Measurements from ENCODE around the gene SH2D5. TPM values are rescaled to one million over a fixed set of nuclear protein-coding genes. Genes with fewer than 3 reads are reported as not detected.
A peak's percentile ranks its signal among the peaks of the same experiment; 100 is the strongest.

The SH2D5 gene
- total RNA-seq (2013), result 0.02 TPM
- polyA plus RNA-seq (not detected), polyA minus RNA-seq (under 0.01 TPM in 1 of 2 replicates, not detected in the other), total RNA-seq (0.08 to 1.5 (median 0.77) reads per million in 11 experiments)

GRCh38 chr1:20732588-20733359, at the start of gene SH2D5:
Gene SH2D5 (minus strand): TSS chr1:20732703. CDS start chr1:20728044, 4,659 bp downstream.
- Histone ChIP-seq H3K79me2 (ENCODE audit: insufficient read depth, low read length) (no peaks in the 10 kb centered on the region), H3K9me3 (replicated peaks in 1 of 2; ENCODE audit: control insufficient read depth in 1 of 2, insufficient read depth in 1 of 2, low read length in 2 of 2) (peaks cover 0 to 11% of the 10 kb centered on the region in 2 donors), H2AFZ (ENCODE audit: insufficient read depth, low read depth, low read length, poor library complexity, severe bottlenecking) (peak within 1 kb of the TSS; percentile 63), H4K20me1 (ENCODE audit: insufficient read depth, low read length) (no peaks in the 10 kb centered on the region), H3K4me3 (replicated peaks in 1 of 3; ENCODE audit: low read depth in 2 of 3, low read length in 3 of 3) (peak within 1 kb of the TSS; percentile 40 to 77 (median 52)), H3K36me3 (replicated peaks in 1 of 2; ENCODE audit: control insufficient read depth in 1 of 2, insufficient read depth in 2 of 2, low read length in 2 of 2) (peaks cover 1 to 16% of the 10 kb centered on the region in 2 donors), H3K27me3 (ENCODE audit: control insufficient read depth in 2 of 2, insufficient read depth in 2 of 2, low read length in 2 of 2) (peaks cover 26 to 55% of the 10 kb centered on the region in 2 donors), H3K27ac (ENCODE audit: low read depth in 1 of 2, low read length in 2 of 2) (peak within 1 kb of the TSS in 1 of 2 donors; percentile 4), H3K4me1 (ENCODE audit: control insufficient read depth in 1 of 2, insufficient read depth in 2 of 2, low read length in 2 of 2) (peaks cover 19 to 25% of the 10 kb centered on the region in 2 donors), H3K9ac (ENCODE audit: insufficient read depth, low read length, poor library complexity, severe bottlenecking) (peak within 1 kb of the TSS; percentile 48), H3K4me2 (replicated peaks; ENCODE audit: extremely low read depth, low read length, poor library complexity, severe bottlenecking) (peak within 1 kb of the TSS; percentile 95)
- Mint-ChIP-seq H3K27ac (peak within 1 kb of the TSS; percentile 33 to 89 (median 76)), H3K4me3 (peak within 1 kb of the TSS; percentile 82 to 96), H3K27me3 (ENCODE audit: low read depth in 3 of 3) (peaks cover 48 to 61% (median 57%) of the 10 kb centered on the region in 3 donors), H3K36me3 (peaks cover 17 to 25% of the 10 kb centered on the region in 2 donors), H3K9me3 (peaks cover 0 to 18% (median 5%) of the 10 kb centered on the region in 7 donors), H3K4me1 (peaks cover 23% of the 10 kb centered on the region)
- 1% methylated on average over 24 of the region's 38 CpGs for WGBS (ENCODE audit: insufficient coverage)
- intact Hi-C loops (cut with micrococcal nuclease), result loop anchor here in 1 of 2 donors (5.0 to 10.0 kb wide), 3 partner anchors 35 to 158 kb away; partner anchors contain the start of gene HP1BP3
- TF ChIP-seq, protein P1, sequence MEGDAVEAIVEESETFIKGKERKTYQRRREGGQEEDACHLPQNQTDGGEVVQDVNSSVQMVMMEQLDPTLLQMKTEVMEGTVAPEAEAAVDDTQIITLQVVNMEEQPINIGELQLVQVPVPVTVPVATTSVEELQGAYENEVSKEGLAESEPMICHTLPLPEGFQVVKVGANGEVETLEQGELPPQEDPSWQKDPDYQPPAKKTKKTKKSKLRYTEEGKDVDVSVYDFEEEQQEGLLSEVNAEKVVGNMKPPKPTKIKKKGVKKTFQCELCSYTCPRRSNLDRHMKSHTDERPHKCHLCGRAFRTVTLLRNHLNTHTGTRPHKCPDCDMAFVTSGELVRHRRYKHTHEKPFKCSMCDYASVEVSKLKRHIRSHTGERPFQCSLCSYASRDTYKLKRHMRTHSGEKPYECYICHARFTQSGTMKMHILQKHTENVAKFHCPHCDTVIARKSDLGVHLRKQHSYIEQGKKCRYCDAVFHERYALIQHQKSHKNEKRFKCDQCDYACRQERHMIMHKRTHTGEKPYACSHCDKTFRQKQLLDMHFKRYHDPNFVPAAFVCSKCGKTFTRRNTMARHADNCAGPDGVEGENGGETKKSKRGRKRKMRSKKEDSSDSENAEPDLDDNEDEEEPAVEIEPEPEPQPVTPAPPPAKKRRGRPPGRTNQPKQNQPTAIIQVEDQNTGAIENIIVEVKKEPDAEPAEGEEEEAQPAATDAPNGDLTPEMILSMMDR (IDR thresholded peaks at IDR 0.05), result peak; percentile 33
- DNase-seq, result peak; percentile 91 to 97 (median 92)

GRCh38 chr1:20775700-20776099, 43.2 kb upstream of the SH2D5 start:
- WGBS (ENCODE audit: insufficient coverage), result no CpG with 5 or more reads among the region's 4 CpGs
- H3K4me3 Mint-ChIP-seq, result no peak overlapping the region
- H3K9ac ChIP-seq (ENCODE audit: insufficient read depth, low read length, poor library complexity, severe bottlenecking), result no peak overlapping the region
- peaks cover 37% of the 10 kb centered on the region for H4K20me1 ChIP-seq (ENCODE audit: insufficient read depth, low read length)
- DNase-seq, result no peak
- no peaks in the 10 kb centered on the region for H3K9me3 Mint-ChIP-seq
- H3K36me3 ChIP-seq (replicated peaks in 1 of 2; ENCODE audit: control insufficient read depth in 1 of 2, insufficient read depth in 2 of 2, low read length in 2 of 2), result peaks cover 84 to 95% of the 10 kb centered on the region in 2 donors
- H3K27me3 Mint-ChIP-seq (ENCODE audit: low read depth in 3 of 3), result no peaks in the 10 kb centered on the region
- H3K4me1 Mint-ChIP-seq, result no peaks in the 10 kb centered on the region
- H3K4me2 ChIP-seq (replicated peaks; ENCODE audit: extremely low read depth, low read length, poor library complexity, severe bottlenecking), result no peak overlapping the region
- no peaks in the 10 kb centered on the region for H3K4me1 ChIP-seq (ENCODE audit: control insufficient read depth in 1 of 2, insufficient read depth in 2 of 2, low read length in 2 of 2)
- no peaks in the 10 kb centered on the region for H3K27me3 ChIP-seq (ENCODE audit: control insufficient read depth in 2 of 2, insufficient read depth in 2 of 2, low read length in 2 of 2)
- TF ChIP-seq, protein P1 (IDR thresholded peaks at IDR 0.05), result no peak
- no peak overlapping the region for H3K27ac ChIP-seq (ENCODE audit: low read depth in 1 of 2, low read length in 2 of 2)
- peaks cover 50% of the 10 kb centered on the region for H3K79me2 ChIP-seq (ENCODE audit: insufficient read depth, low read length)
- no peaks in the 10 kb centered on the region for H3K9me3 ChIP-seq (replicated peaks in 1 of 2; ENCODE audit: control insufficient read depth in 1 of 2, insufficient read depth in 1 of 2, low read length in 2 of 2)
- H3K27ac Mint-ChIP-seq, result no peak overlapping the region
- H2AFZ ChIP-seq (ENCODE audit: insufficient read depth, low read depth, low read length, poor library complexity, severe bottlenecking), result no peak overlapping the region
- peaks cover 71 to 84% of the 10 kb centered on the region in 2 donors for H3K36me3 Mint-ChIP-seq
- H3K4me3 ChIP-seq (replicated peaks in 1 of 3; ENCODE audit: low read depth in 2 of 3, low read length in 3 of 3), result no peak overlapping the region
- intact Hi-C loops (cut with micrococcal nuclease), result no loop called here

Measured in CD14-positive monocyte (primary cell).